GM23338 (cell line): ENCODE data around the gene SVIL. TPM values are rescaled to one million over a fixed set of nuclear protein-coding genes. Genes with fewer than 3 reads are reported as not detected.
"Not testable (repeated sequence)": the region's sequence is repeated elsewhere in the genome, so short reads cannot be mapped to it uniquely, and the experiment has no call there.

Experiments
- ATAC-seq: fragments of 200-7000 bp; cut with Tn5 transposase; 3 replicates; pipeline ENCODE4 v1.9.1; 2020
- DNase-seq: peaks from one replicate; pipeline ENCODE4 v3.0.0-alpha.2; 2015; ENCODE audit warnings: low spot score
- H2AFZ ChIP-seq: fragments of 200-600 bp; sonication (generic); 2 replicates; pipeline ENCODE4 v1.8.0; 2016; ENCODE audit warnings: antibody characterized with exemption, mild to moderate bottlenecking, moderate library complexity
- H3F3A ChIP-seq: fragments of 200-600 bp; sonication (generic); replicated peaks from 2 replicates; pipeline ENCODE4 v1.8.0; 2017; ENCODE audit warnings: antibody characterized with exemption, mixed run types, low read depth
- H3K27ac ChIP-seq: fragments of 200-600 bp; sonication (generic); 2 replicates; pipeline ENCODE4 v1.6.1; 2016; ENCODE audit warnings: low read depth
- H3K27me3 ChIP-seq: fragments of 200-600 bp; sonication (generic); 2 replicates; pipeline ENCODE4 v1.8.0; 2016; ENCODE audit warnings: mild to moderate bottlenecking, mixed run types, moderate library complexity; ENCODE audit not compliant: insufficient read depth
- H3K36me3 ChIP-seq: fragments of 200-600 bp; sonication (generic); 2 replicates; pipeline ENCODE4 v1.8.0; 2016; ENCODE audit warnings: mild to moderate bottlenecking; ENCODE audit not compliant: insufficient read depth
- H3K4me1 ChIP-seq: fragments of 200-600 bp; sonication (generic); 2 replicates; pipeline ENCODE4 v1.8.0; 2016; ENCODE audit warnings: mild to moderate bottlenecking, moderate library complexity; ENCODE audit not compliant: insufficient read depth
- H3K4me2 ChIP-seq: fragments of 200-600 bp; sonication (generic); 2 replicates; pipeline ENCODE4 v1.7.1; 2017; ENCODE audit warnings: mixed run types
- H3K4me3 ChIP-seq: fragments of 200-600 bp; sonication (generic); 2 replicates; pipeline ENCODE4 v1.6.1; 2016; ENCODE audit warnings: mixed run types
- H3K79me2 ChIP-seq: fragments of 200-600 bp; sonication (generic); replicated peaks from 2 replicates; pipeline ENCODE4 v1.8.0; 2017; ENCODE audit warnings: mild to moderate bottlenecking; ENCODE audit not compliant: insufficient read depth
- H3K9me2 ChIP-seq: fragments of 200-600 bp; sonication (generic); 2 replicates; pipeline ENCODE4 v1.8.0; 2017; ENCODE audit not compliant: insufficient read depth
- H4K20me1 ChIP-seq: fragments of 200-600 bp; sonication (generic); replicated peaks from 2 replicates; pipeline ENCODE4 v1.8.0; 2017; ENCODE audit warnings: mild to moderate bottlenecking; ENCODE audit not compliant: insufficient read depth
- H3K27ac Mint-ChIP-seq: 2 replicates; pipeline ENCODE4 v1.8.0; 2020; ENCODE audit warnings: inconsistent platforms, mild to moderate bottlenecking, moderate library complexity, mixed read lengths
- H3K27me3 Mint-ChIP-seq: 3 replicates; pipeline ENCODE4 v1.8.0; 2022; ENCODE audit warnings: low read depth, mild to moderate bottlenecking, moderate library complexity, mixed read lengths, inconsistent platforms; ENCODE audit not compliant: insufficient read depth, poor library complexity
- H3K36me3 Mint-ChIP-seq: 3 replicates; pipeline ENCODE4 v1.8.0; 2021; ENCODE audit warnings: low read depth, mild to moderate bottlenecking, inconsistent platforms, moderate library complexity, mixed read lengths
- H3K4me1 Mint-ChIP-seq: 3 replicates; pipeline ENCODE4 v1.8.0; 2020; ENCODE audit warnings: mild to moderate bottlenecking, inconsistent platforms, mixed read lengths
- H3K4me3 Mint-ChIP-seq: 3 replicates; pipeline ENCODE4 v1.8.0; 2021; ENCODE audit warnings: moderate library complexity, mild to moderate bottlenecking, inconsistent platforms, mixed read lengths
- H3K9me3 Mint-ChIP-seq: 3 replicates; pipeline ENCODE4 v1.8.0; 2020; ENCODE audit warnings: moderate library complexity, mild to moderate bottlenecking, inconsistent platforms, mixed read lengths
- EZH2phosphoT487 ChIP-seq: fragments of 200-600 bp; sonication (generic); IDR thresholded peaks from one replicate; pipeline ENCODE4 v1.8.1; 2018; ENCODE audit warnings: antibody characterized with exemption; ENCODE audit not compliant: unreplicated experiment
- JUNB ChIP-seq: IDR thresholded peaks from one replicate; pipeline ENCODE4 v1.6.1; 2016; ENCODE audit warnings: antibody characterized with exemption; ENCODE audit not compliant: unreplicated experiment
- NANOG ChIP-seq: IDR thresholded peaks from 2 replicates; pipeline ENCODE4 v1.6.1; 2016; ENCODE audit warnings: antibody characterized with exemption, borderline replicate concordance
- POLR2AphosphoS5 ChIP-seq: IDR thresholded peaks from 2 replicates; pipeline ENCODE4 v1.6.1; 2016; ENCODE audit warnings: antibody characterized with exemption, low read depth
- ZNF331 ChIP-seq: fragments of 250-450 bp; sonication (Bioruptor Pico); IDR thresholded peaks from 2 replicates; pipeline ENCODE4 v1.5.0; 2020; ENCODE audit warnings: low read depth, mild to moderate bottlenecking, moderate library complexity
- polyA plus RNA-seq: library from polyadenylated mRNA; unstranded; fragments of >200 nt; fragmentation: Nextera tagmentation; extraction: Ambion mirVana; gene quantifications from 2 replicates; pipeline ENCODE4 v1.2.1, GENCODE V29; 2016
- total RNA-seq: library from RNA; depleted of rRNA; stranded (reverse); fragments of >200 nt; shearing (Covaris generic); gene quantifications from 2 replicates; pipeline ENCODE4 v1.2.3, GENCODE V29; 2014
- TF ChIP-seq, protein P1 (sequence below): fragments of 250-450 bp; sonication (Bioruptor Pico); IDR thresholded peaks from 2 replicates; pipeline ENCODE4 v1.5.0; 2020; ENCODE audit warnings: mild to moderate bottlenecking, moderate library complexity

Gene SVIL
- total and polyA plus RNA-seq, 2 experiments from 2014 or later, result 8.8 to 34.9 TPM

GRCh38 chr10:29515104-29515503 is 119.7 kb downstream of the SVIL start:
- H3K4me3 Mint-ChIP-seq, H4K20me1 ChIP-seq, H3K27ac Mint-ChIP-seq: not testable (repeated sequence)

GRCh38 chr10:29514306-29514705 is 120.5 kb downstream of the SVIL start:
- Histone ChIP-seq H3K4me3 (no peak overlapping the region), H3K27ac (no peak overlapping the region), H3K36me3 (no peaks in the 10 kb centered on the region), H3F3A (no peaks in the 10 kb centered on the region), H3K27me3 (no peaks in the 10 kb centered on the region), H4K20me1 (no peaks in the 10 kb centered on the region), H3K4me1 (no peaks in the 10 kb centered on the region), H3K4me2 (no peak overlapping the region), H3K79me2 (no peaks in the 10 kb centered on the region), H3K9me2 (no peaks in the 10 kb centered on the region), H2AFZ (no peak overlapping the region)
- DNase-seq, result no peak
- Mint-ChIP-seq H3K4me1 (peaks cover 3% of the 10 kb centered on the region; the same call in 2 of the 3 replicates), H3K27me3 (peaks cover 9% of the 10 kb centered on the region), H3K27ac (no peak overlapping the region), H3K4me3 (no peak overlapping the region), H3K36me3 (no peaks in the 10 kb centered on the region), H3K9me3 (no peaks in the 10 kb centered on the region)
- TF ChIP-seq NANOG, result no peak
- no peak for TF ChIP-seq JUNB
- no peak for TF ChIP-seq EZH2phosphoT487
- no peak for ATAC-seq

More at GRCh38 chr10:29515104-29515503, 119.7 kb downstream of the SVIL start:
- not testable (repeated sequence) for H3K27ac ChIP-seq, H3K4me1 Mint-ChIP-seq, H2AFZ ChIP-seq, H3K36me3 ChIP-seq, H3K9me2 ChIP-seq, H3F3A ChIP-seq, DNase-seq, H3K27me3 ChIP-seq, ATAC-seq, H3K9me3 Mint-ChIP-seq, H3K4me1 ChIP-seq, H3K36me3 Mint-ChIP-seq, H3K27me3 Mint-ChIP-seq, H3K79me2 ChIP-seq, H3K4me3 ChIP-seq, H3K4me2 ChIP-seq

DNA sequence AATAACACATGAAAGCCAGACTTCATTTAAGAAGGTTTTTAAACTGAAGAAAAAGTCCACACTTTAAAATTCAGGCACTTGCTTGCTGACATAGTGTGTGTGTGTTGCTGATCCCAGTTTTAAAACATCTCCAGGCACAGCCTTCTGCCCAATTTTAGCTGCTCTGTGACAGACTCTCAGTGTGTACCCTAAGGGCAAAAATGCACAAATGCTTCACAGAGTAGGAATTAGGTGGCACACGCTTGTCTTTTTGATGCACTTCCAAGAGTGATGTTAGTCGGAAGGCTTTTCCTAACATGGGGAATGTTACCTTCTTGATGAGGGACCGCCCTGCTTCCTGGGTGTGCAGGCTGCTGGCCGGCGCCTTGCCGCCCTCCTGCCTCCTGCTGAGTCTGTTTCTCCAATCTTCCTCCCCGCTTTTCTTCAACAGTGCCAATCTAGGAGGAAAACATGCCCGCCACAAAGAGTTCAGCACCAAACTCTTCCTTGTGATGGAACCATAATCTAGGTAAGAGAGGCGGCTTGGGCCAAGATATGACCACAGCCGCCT is 122.3 kb downstream of the SVIL start:
- H3K9me2 ChIP-seq, result no peaks in the 10 kb centered on the region
- Mint-ChIP-seq H3K27ac (no peak overlapping the region; the same call in 1 of the 2 replicates), H3K9me3 (no peaks in the 10 kb centered on the region), H3K4me1 (peaks cover 6% of the 10 kb centered on the region; the same call in 2 of the 3 replicates), H3K36me3 (no peaks in the 10 kb centered on the region), H3K4me3 (no peak overlapping the region), H3K27me3 (peaks cover 9% of the 10 kb centered on the region)
- H3K79me2 ChIP-seq, result no peaks in the 10 kb centered on the region
- no peaks in the 10 kb centered on the region for H3F3A ChIP-seq
- TF ChIP-seq ZNF331 (no peak), POLR2AphosphoS5 (no peak)
- TF ChIP-seq, protein P1, sequence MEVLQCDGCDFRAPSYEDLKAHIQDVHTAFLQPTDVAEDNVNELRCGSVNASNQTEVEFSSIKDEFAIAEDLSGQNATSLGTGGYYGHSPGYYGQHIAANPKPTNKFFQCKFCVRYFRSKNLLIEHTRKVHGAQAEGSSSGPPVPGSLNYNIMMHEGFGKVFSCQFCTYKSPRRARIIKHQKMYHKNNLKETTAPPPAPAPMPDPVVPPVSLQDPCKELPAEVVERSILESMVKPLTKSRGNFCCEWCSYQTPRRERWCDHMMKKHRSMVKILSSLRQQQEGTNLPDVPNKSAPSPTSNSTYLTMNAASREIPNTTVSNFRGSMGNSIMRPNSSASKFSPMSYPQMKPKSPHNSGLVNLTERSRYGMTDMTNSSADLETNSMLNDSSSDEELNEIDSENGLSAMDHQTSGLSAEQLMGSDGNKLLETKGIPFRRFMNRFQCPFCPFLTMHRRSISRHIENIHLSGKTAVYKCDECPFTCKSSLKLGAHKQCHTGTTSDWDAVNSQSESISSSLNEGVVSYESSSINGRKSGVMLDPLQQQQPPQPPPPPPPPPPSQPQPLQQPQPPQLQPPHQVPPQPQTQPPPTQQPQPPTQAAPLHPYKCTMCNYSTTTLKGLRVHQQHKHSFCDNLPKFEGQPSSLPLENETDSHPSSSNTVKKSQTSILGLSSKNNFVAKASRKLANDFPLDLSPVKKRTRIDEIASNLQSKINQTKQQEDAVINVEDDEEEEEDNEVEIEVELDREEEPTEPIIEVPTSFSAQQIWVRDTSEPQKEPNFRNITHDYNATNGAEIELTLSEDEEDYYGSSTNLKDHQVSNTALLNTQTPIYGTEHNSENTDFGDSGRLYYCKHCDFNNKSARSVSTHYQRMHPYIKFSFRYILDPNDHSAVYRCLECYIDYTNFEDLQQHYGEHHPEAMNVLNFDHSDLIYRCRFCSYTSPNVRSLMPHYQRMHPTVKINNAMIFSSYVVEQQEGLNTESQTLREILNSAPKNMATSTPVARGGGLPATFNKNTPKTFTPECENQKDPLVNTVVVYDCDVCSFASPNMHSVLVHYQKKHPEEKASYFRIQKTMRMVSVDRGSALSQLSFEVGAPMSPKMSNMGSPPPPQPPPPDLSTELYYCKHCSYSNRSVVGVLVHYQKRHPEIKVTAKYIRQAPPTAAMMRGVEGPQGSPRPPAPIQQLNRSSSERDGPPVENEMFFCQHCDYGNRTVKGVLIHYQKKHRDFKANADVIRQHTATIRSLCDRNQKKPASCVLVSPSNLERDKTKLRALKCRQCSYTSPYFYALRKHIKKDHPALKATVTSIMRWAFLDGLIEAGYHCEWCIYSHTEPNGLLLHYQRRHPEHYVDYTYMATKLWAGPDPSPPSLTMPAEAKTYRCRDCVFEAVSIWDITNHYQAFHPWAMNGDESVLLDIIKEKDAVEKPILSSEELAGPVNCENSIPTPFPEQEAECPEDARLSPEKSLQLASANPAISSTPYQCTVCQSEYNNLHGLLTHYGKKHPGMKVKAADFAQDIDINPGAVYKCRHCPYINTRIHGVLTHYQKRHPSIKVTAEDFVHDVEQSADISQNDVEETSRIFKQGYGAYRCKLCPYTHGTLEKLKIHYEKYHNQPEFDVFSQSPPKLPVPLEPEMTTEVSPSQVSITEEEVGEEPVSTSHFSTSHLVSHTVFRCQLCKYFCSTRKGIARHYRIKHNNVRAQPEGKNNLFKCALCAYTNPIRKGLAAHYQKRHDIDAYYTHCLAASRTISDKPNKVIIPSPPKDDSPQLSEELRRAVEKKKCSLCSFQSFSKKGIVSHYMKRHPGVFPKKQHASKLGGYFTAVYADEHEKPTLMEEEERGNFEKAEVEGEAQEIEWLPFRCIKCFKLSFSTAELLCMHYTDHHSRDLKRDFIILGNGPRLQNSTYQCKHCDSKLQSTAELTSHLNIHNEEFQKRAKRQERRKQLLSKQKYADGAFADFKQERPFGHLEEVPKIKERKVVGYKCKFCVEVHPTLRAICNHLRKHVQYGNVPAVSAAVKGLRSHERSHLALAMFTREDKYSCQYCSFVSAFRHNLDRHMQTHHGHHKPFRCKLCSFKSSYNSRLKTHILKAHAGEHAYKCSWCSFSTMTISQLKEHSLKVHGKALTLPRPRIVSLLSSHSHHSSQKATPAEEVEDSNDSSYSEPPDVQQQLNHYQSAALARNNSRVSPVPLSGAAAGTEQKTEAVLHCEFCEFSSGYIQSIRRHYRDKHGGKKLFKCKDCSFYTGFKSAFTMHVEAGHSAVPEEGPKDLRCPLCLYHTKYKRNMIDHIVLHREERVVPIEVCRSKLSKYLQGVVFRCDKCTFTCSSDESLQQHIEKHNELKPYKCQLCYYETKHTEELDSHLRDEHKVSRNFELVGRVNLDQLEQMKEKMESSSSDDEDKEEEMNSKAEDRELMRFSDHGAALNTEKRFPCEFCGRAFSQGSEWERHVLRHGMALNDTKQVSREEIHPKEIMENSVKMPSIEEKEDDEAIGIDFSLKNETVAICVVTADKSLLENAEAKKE, result no peak
- no peaks in the 10 kb centered on the region for H3K27me3 ChIP-seq
- H3K4me1 ChIP-seq, result no peaks in the 10 kb centered on the region
- no peak overlapping the region for H3K4me2 ChIP-seq
- H2AFZ ChIP-seq, result no peak overlapping the region
- no peak overlapping the region for H3K4me3 ChIP-seq
- H3K36me3 ChIP-seq, result no peaks in the 10 kb centered on the region
- ATAC-seq (no peak), DNase-seq (no peak)
- H3K27ac ChIP-seq, result no peak overlapping the region
- no peaks in the 10 kb centered on the region for H4K20me1 ChIP-seq

DNA sequence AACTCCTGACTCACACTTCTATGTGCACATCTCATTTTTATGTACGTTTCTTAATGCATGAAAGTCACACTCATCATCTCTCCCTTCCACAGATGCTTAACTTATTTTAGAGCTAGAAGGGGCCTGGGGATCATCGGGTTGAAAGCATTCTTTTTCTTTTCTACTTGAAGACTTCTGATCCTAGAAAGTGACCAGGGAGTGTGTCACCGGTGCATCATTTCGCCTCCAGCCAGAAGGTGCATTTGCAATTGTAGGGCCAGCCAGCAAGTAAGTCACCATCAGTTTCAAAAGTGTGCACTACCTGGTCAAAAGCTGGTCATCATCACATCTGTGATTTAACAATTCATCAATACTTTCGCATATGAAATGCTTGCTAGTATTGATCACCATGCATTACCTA is 123.0 kb downstream of the SVIL start:
- not testable (repeated sequence) for H3K9me3 Mint-ChIP-seq, H3K4me1 ChIP-seq, H3K79me2 ChIP-seq, H3K27me3 Mint-ChIP-seq, H4K20me1 ChIP-seq, H3F3A ChIP-seq, H3K9me2 ChIP-seq, H3K36me3 Mint-ChIP-seq, H3K4me1 Mint-ChIP-seq, H3K4me3 Mint-ChIP-seq, H3K4me2 ChIP-seq, H3K27ac Mint-ChIP-seq, H3K27ac ChIP-seq, H2AFZ ChIP-seq, H3K36me3 ChIP-seq, ATAC-seq, H3K4me3 ChIP-seq, H3K27me3 ChIP-seq, DNase-seq
